Stimulated activated CD8-positive, alpha-beta memory T cell treated with anti-CD3 and anti-CD28 coated beads, Interleukin-15, amount 100 ng/mL, for 24 hours (primary cell): ENCODE results near the gene ALDH16A1.

ENCODE experiments used
- DNase-seq: peaks from one replicate; pipeline ENCODE4 v3.0.0-alpha.2; 2020; ENCODE audit warnings: low read depth

The ALDH16A1 gene

GRCh38 chr19:49518033-49518432 is 65.0 kb downstream of the ALDH16A1 start:
- no peak for DNase-seq
